ENCODE measurements around the gene TMEM175.

Gene TMEM175

GRCh38 chr4:959338-960139, 27.3 kb downstream of the TMEM175 start:
- no peak for DNase-seq (ENCODE audit: low read depth in 2 of 2)

- DNase-seq (ENCODE audit: low read depth in 2 of 2): no peak
Observed at GRCh38 chr4:960140-960635, 27.9 kb downstream of the TMEM175 start.

- no peak for DNase-seq (ENCODE audit: low read depth in 2 of 2)
Observed at GRCh38 chr4:960636-961350, 28.5 kb downstream of the TMEM175 start.

- DNase-seq (ENCODE audit: low read depth in 2 of 2): no peak
Observed at GRCh38 chr4:961351-962230, 29.3 kb downstream of the TMEM175 start.

GRCh38 chr4:962231-963208, 30.3 kb downstream of the TMEM175 start:
- DNase-seq (ENCODE audit: low read depth in 2 of 2): no peak

GRCh38 chr4:963276-964225, 31.3 kb downstream of the TMEM175 start:
- no peak for DNase-seq (ENCODE audit: low read depth in 2 of 2)

GRCh38 chr4:964346-965025, 32.2 kb downstream of the TMEM175 start:
- DNase-seq (ENCODE audit: low read depth in 2 of 2): no peak

GRCh38 chr4:965048-965765, 32.9 kb downstream of the TMEM175 start:
- DNase-seq (ENCODE audit: low read depth in 2 of 2): no peak

- DNase-seq (ENCODE audit: low read depth in 2 of 2): no peak
Observed at GRCh38 chr4:965766-966134, 33.5 kb downstream of the TMEM175 start.

GRCh38 chr4:966266-967112, 34.2 kb downstream of the TMEM175 start:
- no peak for DNase-seq (ENCODE audit: low read depth in 2 of 2)

- DNase-seq (ENCODE audit: low read depth in 2 of 2): no peak
Observed at GRCh38 chr4:967113-968104, 35.1 kb downstream of the TMEM175 start.

- no peak for DNase-seq (ENCODE audit: low read depth in 2 of 2)
Observed at GRCh38 chr4:968221-968620, 36.0 kb downstream of the TMEM175 start.

- DNase-seq (ENCODE audit: low read depth in 2 of 2): no peak
Observed at GRCh38 chr4:968621-969394, 36.5 kb downstream of the TMEM175 start.

- no peak for DNase-seq (ENCODE audit: low read depth in 2 of 2)
Observed at GRCh38 chr4:970046-970745, 37.9 kb downstream of the TMEM175 start.
